A549 treated with CORT108297 at 1 μM for 4 hours (cell line): ENCODE data around the gene FGF8. TPM values are rescaled to one million over a fixed set of nuclear protein-coding genes. Genes with fewer than 3 reads are reported as not detected.

Source experiments
- total RNA-seq: library from RNA; stranded (reverse); fragments of 200-300 nt; extraction: Qiagen RNA extraction; gene quantifications from 5 replicates; pipeline ENCODE4 v1.2.3, GENCODE V29; 2022

Gene FGF8
- total RNA-seq, result not detected in 5 replicates

DNA sequence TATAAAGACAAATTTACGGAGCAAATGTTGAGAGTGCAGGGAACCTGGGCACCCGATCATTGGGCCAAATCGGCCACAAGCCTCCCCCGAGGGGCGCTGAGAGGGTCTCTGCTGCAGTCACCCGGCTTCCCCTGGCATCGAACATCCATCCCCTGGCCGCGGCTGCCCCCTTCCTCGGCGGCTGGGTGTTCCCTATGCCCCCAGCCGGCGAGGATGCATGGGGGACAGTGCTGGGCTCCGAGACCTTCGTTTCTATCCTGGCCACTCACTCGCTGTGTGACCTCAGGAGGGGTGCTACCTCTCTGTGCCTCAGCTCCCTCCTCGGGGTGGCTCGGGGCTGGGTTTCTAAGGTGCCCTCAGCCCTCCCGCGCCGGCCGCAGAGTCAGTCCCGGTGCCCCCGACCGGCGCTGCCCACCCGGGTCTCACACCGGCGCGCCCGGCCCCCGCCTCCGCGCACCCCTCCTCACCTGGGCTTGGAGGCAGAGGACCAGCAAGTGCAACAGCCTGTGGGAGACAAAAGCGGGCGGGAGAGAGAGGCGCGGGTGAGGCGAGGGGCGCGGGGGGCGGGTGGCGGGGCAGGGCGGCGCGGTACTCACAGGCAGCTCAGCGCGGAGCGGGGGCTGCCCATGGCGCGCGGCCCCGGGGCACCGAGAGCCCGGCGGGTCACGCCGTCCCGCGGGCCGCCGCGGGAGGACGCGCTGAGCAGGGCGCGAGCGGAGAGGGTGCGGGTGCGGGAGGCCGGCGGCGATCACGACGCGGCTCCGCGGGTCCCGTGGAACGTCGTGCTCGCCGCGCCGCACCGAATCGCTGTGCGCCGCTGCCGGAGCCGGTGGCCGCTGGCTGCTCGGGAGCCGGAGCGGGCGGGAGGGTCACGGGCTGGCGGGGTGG is at the start of gene FGF8:
Gene FGF8, minus strand, starts transcription at position 842 of the 888 bp plus-strand sequence. Its CDS starts 214 bp downstream, at position 628.

GRCh38 chr10:101818119-101818871 is 42.4 kb upstream of the FGF8 start, which contains the start of gene OGA:
Gene OGA, minus strand, starts transcription at chr10:101818444. Its CDS starts 422 bp downstream, at chr10:101818022.

DNA sequence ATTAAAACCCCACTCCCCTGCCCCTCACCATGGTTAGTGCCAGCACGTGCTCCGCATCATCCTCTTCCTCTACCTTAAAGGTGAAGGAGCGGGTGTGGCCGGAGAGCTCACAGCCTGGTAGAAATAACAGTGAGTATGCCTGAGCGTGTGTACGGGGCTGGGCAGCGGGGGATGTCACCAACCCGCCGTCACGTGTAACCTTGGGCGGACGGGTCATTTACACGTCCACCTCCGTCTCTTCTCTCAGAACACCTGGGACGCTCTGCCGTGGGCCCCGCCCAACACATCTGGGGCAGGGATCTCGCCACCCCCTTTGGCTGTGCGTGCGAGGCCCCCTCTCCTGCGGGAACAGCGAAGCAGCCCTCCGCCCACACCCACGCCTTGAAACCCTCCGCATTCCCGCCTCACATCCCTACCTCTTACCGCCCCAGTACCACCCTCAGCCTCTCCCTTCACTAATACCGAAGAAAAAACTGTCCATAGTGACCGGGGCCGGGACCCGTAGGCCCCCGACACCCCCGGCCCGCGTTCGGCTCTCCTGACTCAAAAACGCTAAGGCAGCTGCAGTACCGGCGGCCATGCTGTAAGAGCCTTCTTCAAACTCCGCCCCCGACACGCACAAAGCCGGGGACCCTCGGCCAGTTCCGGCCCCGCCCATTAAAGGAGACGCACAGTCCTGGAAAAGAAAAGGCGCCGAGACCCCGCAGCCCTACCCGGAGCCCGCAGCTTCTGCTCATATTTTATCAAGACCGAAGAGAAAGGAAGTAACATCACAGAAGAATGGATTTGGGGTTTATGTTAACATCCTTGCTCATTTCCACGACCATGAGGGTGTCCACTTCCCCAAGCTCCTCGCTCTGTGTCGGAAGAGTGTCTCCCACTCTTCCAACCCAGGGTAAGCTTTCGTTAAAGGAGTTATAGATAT is 7.2 kb upstream of the FGF8 start, which contains the start of gene NPM3:
Gene NPM3, minus strand, starts transcription at position 636 of the 925 bp plus-strand sequence. Its CDS starts 56 bp downstream, at position 580.

Other genes with a start within 250 kb of the FGF8 start
- gene POLL, start 187.9 kb downstream of the FGF8 start, total RNA-seq, result 12.3 to 19.2 TPM (median 18.5 TPM) in 5 replicates
- gene DPCD, start 187.8 kb downstream of the FGF8 start, total RNA-seq, result 29.9 to 45.8 TPM (median 33.8 TPM) in 5 replicates
- 17.3 to 23.3 TPM (median 21.3 TPM) in 5 replicates for gene FBXW4, start 80.9 kb downstream of the FGF8 start, total RNA-seq
- gene NPM3, start 7.3 kb upstream of the FGF8 start, total RNA-seq, result 102 to 129 TPM (median 121 TPM) in 5 replicates
- 64.1 to 85.5 TPM (median 67.9 TPM) in 5 replicates for gene OGA, start 42.3 kb upstream of the FGF8 start, total RNA-seq
- gene KCNIP2, start 67.7 kb upstream of the FGF8 start, total RNA-seq, result 0.58 to 1.1 TPM (median 0.70 TPM) in 5 replicates